C4-2B (cell line): ENCODE results near the gene INSYN2B.

Experiments
- ZFX ChIP-seq: fragments of 450-650 bp; IDR thresholded peaks from 2 replicates; pipeline ENCODE4 v1.6.1; 2017
- TF ChIP-seq, protein P1 (sequence below): fragments of 450-650 bp; conservative IDR thresholded peaks from 2 replicates; pipeline ENCODE4 v1.5.1; 2017; ENCODE audit warnings: mild to moderate bottlenecking

DNA sequence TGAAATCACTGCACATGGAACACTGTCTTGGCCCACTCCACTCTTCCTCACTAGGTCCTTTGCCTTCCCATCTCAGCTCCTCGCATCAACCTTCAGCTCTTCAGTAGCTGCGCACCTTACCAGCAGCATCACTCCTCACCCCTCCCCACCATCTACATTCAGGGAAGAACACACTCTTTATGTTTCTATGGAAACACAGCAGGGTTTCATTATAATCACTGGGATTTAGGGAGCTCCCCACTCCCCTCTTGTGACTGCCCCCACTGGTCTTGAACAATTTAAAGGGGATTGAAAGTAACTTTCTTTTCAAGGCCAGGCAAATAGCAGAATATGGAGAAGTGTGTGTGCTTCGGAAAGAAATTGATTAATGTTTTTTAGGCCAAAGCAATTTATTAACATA lies 111.2 kb downstream of the INSYN2B start:
- TF ChIP-seq, protein P1, sequence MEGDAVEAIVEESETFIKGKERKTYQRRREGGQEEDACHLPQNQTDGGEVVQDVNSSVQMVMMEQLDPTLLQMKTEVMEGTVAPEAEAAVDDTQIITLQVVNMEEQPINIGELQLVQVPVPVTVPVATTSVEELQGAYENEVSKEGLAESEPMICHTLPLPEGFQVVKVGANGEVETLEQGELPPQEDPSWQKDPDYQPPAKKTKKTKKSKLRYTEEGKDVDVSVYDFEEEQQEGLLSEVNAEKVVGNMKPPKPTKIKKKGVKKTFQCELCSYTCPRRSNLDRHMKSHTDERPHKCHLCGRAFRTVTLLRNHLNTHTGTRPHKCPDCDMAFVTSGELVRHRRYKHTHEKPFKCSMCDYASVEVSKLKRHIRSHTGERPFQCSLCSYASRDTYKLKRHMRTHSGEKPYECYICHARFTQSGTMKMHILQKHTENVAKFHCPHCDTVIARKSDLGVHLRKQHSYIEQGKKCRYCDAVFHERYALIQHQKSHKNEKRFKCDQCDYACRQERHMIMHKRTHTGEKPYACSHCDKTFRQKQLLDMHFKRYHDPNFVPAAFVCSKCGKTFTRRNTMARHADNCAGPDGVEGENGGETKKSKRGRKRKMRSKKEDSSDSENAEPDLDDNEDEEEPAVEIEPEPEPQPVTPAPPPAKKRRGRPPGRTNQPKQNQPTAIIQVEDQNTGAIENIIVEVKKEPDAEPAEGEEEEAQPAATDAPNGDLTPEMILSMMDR, result no peak
- no peak for TF ChIP-seq ZFX
